ENCODE results near the gene LLGL1.

- TF ChIP-seq PKNOX1 (IDR thresholded peaks at IDR 0.05) (no peak), CTBP1 (IDR thresholded peaks at IDR 0.05; ENCODE audit: borderline replicate concordance) (no peak)
Observed at GRCh38 chr17:18267927-18268711, 42.7 kb downstream of the LLGL1 start.
